Heart right ventricle (tissue), 16 donors: ENCODE data around the gene CCDC50. TPM values are rescaled to one million over a fixed set of nuclear protein-coding genes. Genes with fewer than 3 reads are reported as not detected.

ENCODE experiments used
- ATAC-seq, 8 donors: fragments of 200-7000 bp; cut with Tn5 transposase; one replicate each; pipeline ENCODE4 v1.9.1; 2020; ENCODE audit warnings: mild to moderate bottlenecking in 8 of 8, moderate library complexity in 8 of 8, moderate number of reproducible peaks in 1 of 8
- DNase-seq, 2 donors: peaks; one replicate each; pipeline ENCODE4 v3.0.0-alpha.2; 2020
- H3K27ac ChIP-seq, 10 donors: fragments of 200-600 bp; sonication (generic) in 2 of 10; one replicate each; pipeline versions ENCODE4 v1.5.0 to v1.8.0; 2020 to 2022; ENCODE audit warnings: mild to moderate bottlenecking in 3 of 10
- H3K27me3 ChIP-seq, 7 donors: fragments of 200-600 bp; one replicate each; pipeline ENCODE4 v1.8.0; 2021 to 2022; ENCODE audit warnings: mild to moderate bottlenecking in 2 of 7
- H3K36me3 ChIP-seq, 9 donors: fragments of 200-600 bp; sonication (generic) in 1 of 9; one replicate each; pipeline versions ENCODE4 v1.5.0 to v1.8.0; 2020 to 2022; ENCODE audit warnings: mild to moderate bottlenecking in 2 of 9
- H3K4me1 ChIP-seq, 9 donors: fragments of 200-600 bp; sonication (generic) in 1 of 9; one replicate each; pipeline versions ENCODE4 v1.5.0 to v1.8.0; 2020 to 2022; ENCODE audit warnings: mild to moderate bottlenecking in 4 of 9
- H3K4me3 ChIP-seq, 10 donors: fragments of 200-600 bp; sonication (generic) in 2 of 10; one replicate each; pipeline versions ENCODE4 v1.5.0 to v1.8.0; 2020 to 2022; ENCODE audit warnings: mild to moderate bottlenecking in 7 of 10, moderate library complexity in 2 of 10
- H3K9me3 ChIP-seq, 11 donors: fragments of 200-600 bp in 10 of 11; sonication (generic) in 2 of 11; one replicate each; pipeline versions ENCODE4 v1.5.0 to v1.8.0; 2013 to 2022; ENCODE audit warnings: mild to moderate bottlenecking in 2 of 11, control low read depth in 1 of 11, moderate library complexity in 1 of 11
- WGBS, 2 donors: extraction: QIAGEN DNeasy Blood & Tissue Kit; methylation state at CpG; one replicate each; pipeline ENCODE4 v1.1.7; 2013; ENCODE audit warnings: inconsistent platforms in 1 of 2; 5-methylcytosine and 5-hydroxymethylcytosine counted together
- intact Hi-C, 10 donors: fragments of 100-400 bp; cut with DNase I; formaldehyde crosslinking; loops; one replicate each; pipeline versions ENCODE4 v1.11.1 to v1.14.2; 2022
- polyA plus RNA-seq, 2 donors: library from polyadenylated mRNA; stranded (reverse); fragments of 200-250 nt; gene quantifications; one replicate each; pipeline ENCODE4 v1.2.3, GENCODE V29; 2013
- total RNA-seq, 10 donors: library from RNA; stranded (reverse); fragmentation: NEBNext Ultra II Directional in 3 of 10; extraction: Animal tissue kit (Norgen Biotek cat#: 25700) in 3 of 10; gene quantifications; one replicate each; pipeline versions ENCODE4 v1.2.1 to v1.2.4, GENCODE V29; 2021 to 2023
- TF ChIP-seq, protein P1 (sequence below), 9 donors: fragments of 200-600 bp; sonication (generic) in 2 of 9; IDR thresholded peaks; one replicate each; pipeline versions ENCODE4 v1.5.0 to v1.8.0; 2021 to 2022; ENCODE audit warnings: antibody characterized with exemption in 9 of 9, mild to moderate bottlenecking in 5 of 9, moderate library complexity in 1 of 9
- donor health status: Arrhythmogenic right ventricular cardiomyopathy.
- donor health status: ischemic (EF 13 %, LVEDD 7.1; RV severe dilation, severe dysfunction).
- donor health status: healthy with polysubstance abuse.
- donor health status: DM: no; HTN: yes; CAD: no.
- donor health status: DM: no; HTN: no; CAD: no.
- donor health status: ischemic (EF 25% LVEDD 6.9; RV normal size, moderate dysfunction).
- donor health status: ischemic (EF 25% LVEDD 5.7; RV mildly dilated, moderate dysfunction).
- donor health status: healthy.
- donor health status: DM: yes; HTN: yes; CAD: no.
- donor health status: Ischemic cardiomyopathy.
- donor health status: ischemic (EF 35%, LVEDD 5.7; RV mildly dilated, moderate dysfunction).
- donor health status: nonischemic (EF 11% LVEDD 7.7; RV severe dilation, severe dysfunction).
- donor health status: DM: yes; HTN: yes; CAD: no.
- donor health status: PGD.
- donor health status: ischemic (EF 29% LVEDD 5.4; RV normal size, mild dysfunction).
- donor health status: nonischemic (EF 23%, LVEDD 6.1; RV moderate dilation, normal function).

The CCDC50 gene
- total and polyA plus RNA-seq, 12 donors: 14.3 to 58.8 (median 51.0) TPM

- ATAC-seq (no peak), DNase-seq (no peak)
- Histone ChIP-seq H3K4me3 (no peak overlapping the region), H3K4me1 (peaks cover 5 to 53% (median 43%) of the 10 kb centered on the region in 9 donors), H3K36me3 (peaks cover 0 to 58% (median 11%) of the 10 kb centered on the region in 9 donors), H3K27me3 (no peaks in the 10 kb centered on the region), H3K27ac (no peak overlapping the region), H3K9me3 (no peaks in the 10 kb centered on the region)
- 85 to 87% methylated on average over 6 of the region's 6 CpGs for WGBS, 2 donors
- intact Hi-C loops: no loop called here
- TF ChIP-seq, protein P1, sequence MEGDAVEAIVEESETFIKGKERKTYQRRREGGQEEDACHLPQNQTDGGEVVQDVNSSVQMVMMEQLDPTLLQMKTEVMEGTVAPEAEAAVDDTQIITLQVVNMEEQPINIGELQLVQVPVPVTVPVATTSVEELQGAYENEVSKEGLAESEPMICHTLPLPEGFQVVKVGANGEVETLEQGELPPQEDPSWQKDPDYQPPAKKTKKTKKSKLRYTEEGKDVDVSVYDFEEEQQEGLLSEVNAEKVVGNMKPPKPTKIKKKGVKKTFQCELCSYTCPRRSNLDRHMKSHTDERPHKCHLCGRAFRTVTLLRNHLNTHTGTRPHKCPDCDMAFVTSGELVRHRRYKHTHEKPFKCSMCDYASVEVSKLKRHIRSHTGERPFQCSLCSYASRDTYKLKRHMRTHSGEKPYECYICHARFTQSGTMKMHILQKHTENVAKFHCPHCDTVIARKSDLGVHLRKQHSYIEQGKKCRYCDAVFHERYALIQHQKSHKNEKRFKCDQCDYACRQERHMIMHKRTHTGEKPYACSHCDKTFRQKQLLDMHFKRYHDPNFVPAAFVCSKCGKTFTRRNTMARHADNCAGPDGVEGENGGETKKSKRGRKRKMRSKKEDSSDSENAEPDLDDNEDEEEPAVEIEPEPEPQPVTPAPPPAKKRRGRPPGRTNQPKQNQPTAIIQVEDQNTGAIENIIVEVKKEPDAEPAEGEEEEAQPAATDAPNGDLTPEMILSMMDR (IDR thresholded peaks at IDR 0.05): no peak
Observed at GRCh38 chr3:191357909-191358308, 28.7 kb downstream of the CCDC50 start.

- H3K27me3 ChIP-seq: no peaks in the 10 kb centered on the region
- TF ChIP-seq, protein P1 (IDR thresholded peaks at IDR 0.05): no peak
- DNase-seq (no peak), ATAC-seq (no peak)
- 78 to 85% methylated on average over 2 of the region's 2 CpGs for WGBS, 2 donors
- peaks cover 0 to 68% (median 11%) of the 10 kb centered on the region in 9 donors for H3K36me3 ChIP-seq
- H3K27ac ChIP-seq: no peak overlapping the region
- no peak overlapping the region for H3K4me3 ChIP-seq
- H3K9me3 ChIP-seq: no peaks in the 10 kb centered on the region
- intact Hi-C loops: no loop called here
- peaks cover 5 to 42% (median 34%) of the 10 kb centered on the region in 9 donors for H3K4me1 ChIP-seq
Observed at GRCh38 chr3:191358929-191359328, 29.7 kb downstream of the CCDC50 start.

DNA sequence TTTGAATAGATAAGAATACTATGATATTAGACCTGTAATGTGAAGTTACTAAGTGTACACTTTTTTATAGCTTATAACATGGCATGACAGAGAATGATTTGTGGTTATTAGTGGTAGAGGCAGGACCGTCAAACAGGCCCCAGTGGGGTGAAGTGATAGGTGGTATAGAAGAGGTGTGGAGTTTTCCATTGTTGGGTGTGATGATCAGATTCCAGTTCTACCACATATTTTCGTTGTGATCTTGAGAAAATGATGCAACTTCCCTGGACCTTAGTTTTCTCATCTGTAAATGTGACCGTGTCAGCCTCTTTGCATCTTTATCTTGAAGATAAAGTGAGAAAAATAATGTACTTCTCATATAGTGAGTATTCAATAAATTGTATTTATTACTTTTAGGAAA lies 31.4 kb downstream of the CCDC50 start:
- Histone ChIP-seq H3K4me3 (no peak overlapping the region), H3K9me3 (no peaks in the 10 kb centered on the region), H3K27me3 (no peaks in the 10 kb centered on the region), H3K27ac (no peak overlapping the region), H3K4me1 (peaks cover 2 to 28% (median 19%) of the 10 kb centered on the region in 9 donors), H3K36me3 (peaks cover 0 to 85% (median 12%) of the 10 kb centered on the region in 9 donors)
- TF ChIP-seq, protein P1 (IDR thresholded peaks at IDR 0.05): no peak
- intact Hi-C loops: loop anchor here in 1 of 10 donors (5.0 kb wide), 1 partner anchor 33 kb away; the partner anchor contains the start of gene CCDC50
- DNase-seq (no peak), ATAC-seq (no peak)
- 84 to 89% methylated on average over 3 of the region's 3 CpGs for WGBS, 2 donors

DNA sequence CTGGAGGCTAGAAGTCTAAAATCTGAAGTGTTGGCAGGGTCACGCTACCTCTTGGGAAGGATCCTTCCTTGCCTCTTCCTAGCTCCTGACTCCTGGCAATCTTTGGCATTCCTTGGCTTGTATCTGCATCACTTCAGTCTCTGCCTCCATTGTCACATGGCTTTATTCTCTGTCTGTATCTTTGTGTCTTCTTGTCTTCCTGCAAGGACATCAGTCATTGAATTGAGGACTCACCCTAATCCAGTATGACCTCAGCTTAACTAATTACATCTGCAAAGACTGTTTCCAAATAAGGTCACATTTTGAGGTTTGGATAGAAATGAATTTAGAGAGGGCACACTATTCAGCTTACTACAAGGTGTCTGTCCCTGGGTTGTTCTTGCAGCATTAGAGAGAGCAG lies 32.3 kb downstream of the CCDC50 start:
- intact Hi-C loops: loop anchor here in 1 of 10 donors (5.0 kb wide), 1 partner anchor 34 kb away; the partner anchor contains the start of gene CCDC50
- Histone ChIP-seq H3K36me3 (peaks cover 0 to 93% (median 12%) of the 10 kb centered on the region in 9 donors), H3K9me3 (no peaks in the 10 kb centered on the region), H3K4me3 (no peak overlapping the region), H3K27ac (peak overlapping the region in 1 of 10 donors; percentile 6), H3K27me3 (no peaks in the 10 kb centered on the region), H3K4me1 (peaks cover 2 to 27% (median 15%) of the 10 kb centered on the region in 9 donors)
- WGBS, 2 donors: 100% methylated on average over 1 of the region's 1 CpG
- TF ChIP-seq, protein P1 (IDR thresholded peaks at IDR 0.05): no peak
- no peak for DNase-seq
- ATAC-seq: no peak
